ENCODE results near the gene FLRT1.

- TF ChIP-seq CTCF (IDR thresholded peaks at IDR 0.05; ENCODE audit: insufficient read depth, low read length), result no peak
- no peak for TF ChIP-seq POLR2AphosphoS5 (IDR thresholded peaks at IDR 0.05; ENCODE audit: low read depth)
- no peak for TF ChIP-seq SPI1 (IDR thresholded peaks at IDR 0.05; ENCODE audit: borderline replicate concordance, low read depth)
- TF ChIP-seq REST (IDR thresholded peaks at IDR 0.05; ENCODE audit: insufficient replicate concordance, low read depth), result no peak
- no peak for TF ChIP-seq GABPA (IDR thresholded peaks at IDR 0.05; ENCODE audit: low read depth)
These were observed 49.4 kb downstream of the FLRT1 start for GRCh38 chr11:64084951-64085710.
